GM12865 (cell line): Measurements from ENCODE around the gene NFATC1.

Experiments
- DNase-seq: peaks from one replicate; pipeline ENCODE4 v3.0.0; 2010; ENCODE audit warnings: low read depth
- H3K4me3 ChIP-seq: 2 replicates; pipeline ENCODE4 v1.5.1; 2011; ENCODE audit warnings: mild to moderate bottlenecking, low read depth, low read length, control low read depth
- TF ChIP-seq, protein P1 (sequence below): IDR thresholded peaks from 2 replicates; pipeline ENCODE4 v1.5.1; 2011; ENCODE audit warnings: low read length, control low read depth, low read depth, inconsistent platforms; ENCODE audit not compliant: insufficient read depth; ENCODE audit errors: missing control alignments

The NFATC1 gene

DNA sequence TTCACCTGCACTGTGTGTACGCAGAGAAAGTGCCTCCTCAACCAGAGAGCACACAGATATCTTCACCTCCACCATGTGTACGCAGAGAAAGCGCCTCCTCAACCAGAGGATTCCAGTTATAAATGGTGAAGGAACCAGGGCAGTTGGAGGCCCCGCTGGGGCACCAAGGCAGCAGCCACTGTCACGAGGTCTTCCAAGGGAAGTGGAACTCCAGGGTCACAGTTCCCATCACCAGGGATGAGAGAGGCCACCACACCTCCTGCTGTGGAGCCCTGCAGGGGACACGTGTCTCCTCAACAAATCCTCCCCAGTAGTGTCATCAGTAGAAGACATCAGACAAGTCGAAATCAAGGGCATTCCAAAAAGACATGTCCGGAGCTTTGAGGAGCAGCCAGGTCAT lies 28.2 kb upstream of the NFATC1 start:
- DNase-seq: no peak
- H3K4me3 ChIP-seq: no peak overlapping the region
- TF ChIP-seq, protein P1, sequence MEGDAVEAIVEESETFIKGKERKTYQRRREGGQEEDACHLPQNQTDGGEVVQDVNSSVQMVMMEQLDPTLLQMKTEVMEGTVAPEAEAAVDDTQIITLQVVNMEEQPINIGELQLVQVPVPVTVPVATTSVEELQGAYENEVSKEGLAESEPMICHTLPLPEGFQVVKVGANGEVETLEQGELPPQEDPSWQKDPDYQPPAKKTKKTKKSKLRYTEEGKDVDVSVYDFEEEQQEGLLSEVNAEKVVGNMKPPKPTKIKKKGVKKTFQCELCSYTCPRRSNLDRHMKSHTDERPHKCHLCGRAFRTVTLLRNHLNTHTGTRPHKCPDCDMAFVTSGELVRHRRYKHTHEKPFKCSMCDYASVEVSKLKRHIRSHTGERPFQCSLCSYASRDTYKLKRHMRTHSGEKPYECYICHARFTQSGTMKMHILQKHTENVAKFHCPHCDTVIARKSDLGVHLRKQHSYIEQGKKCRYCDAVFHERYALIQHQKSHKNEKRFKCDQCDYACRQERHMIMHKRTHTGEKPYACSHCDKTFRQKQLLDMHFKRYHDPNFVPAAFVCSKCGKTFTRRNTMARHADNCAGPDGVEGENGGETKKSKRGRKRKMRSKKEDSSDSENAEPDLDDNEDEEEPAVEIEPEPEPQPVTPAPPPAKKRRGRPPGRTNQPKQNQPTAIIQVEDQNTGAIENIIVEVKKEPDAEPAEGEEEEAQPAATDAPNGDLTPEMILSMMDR: no peak

DNA sequence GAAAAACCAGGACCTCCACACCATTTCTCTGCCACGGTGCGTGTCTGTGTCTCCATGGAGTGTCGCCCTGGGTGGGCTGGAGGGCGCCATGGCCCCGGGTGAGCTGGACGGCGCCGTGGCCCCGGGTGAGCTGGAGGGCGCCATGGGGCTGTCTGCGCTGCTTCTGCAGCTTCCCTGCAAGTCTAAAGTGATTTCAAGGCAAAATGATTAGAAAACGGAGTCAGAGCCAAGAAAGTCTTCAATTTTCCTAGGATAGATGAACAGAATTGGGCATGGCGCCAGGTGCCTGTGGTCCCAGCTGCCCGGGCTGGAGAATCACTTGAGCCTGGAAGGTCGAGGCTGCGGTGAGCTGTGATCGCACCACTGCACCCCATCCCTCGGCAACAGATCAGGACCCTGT lies 27.7 kb upstream of the NFATC1 start:
- no peak for DNase-seq
- no peak overlapping the region for H3K4me3 ChIP-seq
- TF ChIP-seq, protein P1: no peak

DNA sequence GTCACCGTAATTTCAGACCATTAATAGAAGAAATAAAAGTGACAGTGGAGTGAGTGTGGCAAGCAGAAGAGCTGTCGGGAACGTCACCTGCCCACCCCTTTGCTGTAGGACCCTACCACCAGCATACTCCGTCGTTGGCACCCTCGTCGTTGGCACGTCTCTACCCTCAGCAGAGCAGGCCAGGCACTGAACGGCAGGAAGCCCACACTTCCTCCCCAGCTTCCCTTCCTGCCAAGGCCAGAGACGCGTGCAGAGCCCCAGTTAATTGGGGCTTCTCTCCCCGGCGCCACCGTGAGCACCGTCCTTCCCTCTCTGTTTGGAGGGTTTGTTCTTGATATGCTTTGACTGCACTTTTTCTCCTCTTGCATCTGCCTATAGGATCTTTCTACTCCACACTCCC lies 27.0 kb upstream of the NFATC1 start:
- no peak for DNase-seq
- TF ChIP-seq, protein P1: no peak
- no peak overlapping the region for H3K4me3 ChIP-seq

DNA sequence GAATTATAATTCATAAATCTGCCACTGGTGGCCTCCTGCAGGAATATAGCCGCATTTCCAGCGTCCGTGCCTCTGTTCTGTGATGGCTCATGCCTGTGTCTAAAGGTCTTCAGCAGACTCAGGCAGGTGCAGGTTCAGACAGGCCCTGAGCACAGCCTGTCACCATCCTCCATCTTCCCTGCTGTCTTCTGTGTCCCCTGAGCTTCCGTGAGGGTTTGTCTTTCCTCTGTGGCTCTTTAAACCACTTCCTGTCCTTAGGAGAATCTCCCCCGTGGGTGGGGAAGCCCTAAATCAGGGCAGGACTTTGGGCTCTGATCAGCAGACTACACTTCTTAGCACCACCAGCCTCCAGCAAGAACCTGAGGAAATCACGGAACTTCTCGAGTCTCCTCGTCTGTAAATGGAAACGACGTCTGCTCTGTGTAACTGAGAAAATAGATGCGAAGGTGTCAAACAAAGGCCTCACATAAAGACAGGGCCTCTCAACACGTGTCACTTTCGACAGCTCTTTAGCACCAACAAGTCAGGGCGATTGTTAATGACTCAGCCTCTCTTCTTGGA lies 24.1 kb upstream of the NFATC1 start:
- H3K4me3 ChIP-seq: no peak overlapping the region
- TF ChIP-seq, protein P1: no peak
- DNase-seq: peak; percentile 36

DNA sequence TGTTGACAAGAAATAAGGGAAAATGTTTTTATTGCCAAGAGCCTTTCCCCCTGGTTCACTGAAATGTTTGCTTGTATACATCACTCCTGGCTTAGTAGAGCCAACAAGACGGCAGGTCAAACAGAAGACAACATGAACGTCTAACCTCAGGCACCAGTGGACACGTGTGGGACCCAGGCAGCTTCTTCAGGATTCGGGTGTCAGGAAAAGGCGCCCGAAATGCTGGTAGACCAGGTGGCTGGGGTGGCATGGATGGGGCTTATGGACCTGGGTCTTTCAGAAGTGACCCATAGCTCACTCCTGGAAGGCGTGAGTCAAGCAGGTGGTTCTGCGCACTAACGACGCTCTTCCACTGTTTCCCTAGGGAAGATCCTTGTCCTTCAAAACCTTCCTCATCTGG lies 23.3 kb upstream of the NFATC1 start:
- TF ChIP-seq, protein P1: no peak
- no peak overlapping the region for H3K4me3 ChIP-seq
- no peak for DNase-seq

DNA sequence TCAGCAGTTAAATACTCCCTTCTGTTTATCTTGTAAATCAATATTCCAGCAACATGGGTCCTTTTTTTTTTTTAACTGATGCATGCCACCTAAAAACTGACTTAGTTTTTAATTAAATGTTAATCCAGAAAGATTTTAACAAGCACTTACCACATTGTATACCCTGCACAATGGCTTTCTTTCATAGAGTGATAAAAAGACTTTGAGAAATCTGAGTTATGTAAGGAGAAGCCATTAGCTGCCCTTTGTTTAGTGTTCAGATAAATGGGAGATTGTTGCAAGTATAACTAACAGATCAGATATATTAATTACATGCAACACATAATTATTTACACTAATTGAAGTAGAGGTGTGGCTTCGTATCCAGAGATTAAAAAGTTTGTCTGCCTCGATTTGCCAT lies 22.7 kb upstream of the NFATC1 start:
- TF ChIP-seq, protein P1: no peak
- no peak for DNase-seq
- H3K4me3 ChIP-seq: no peak overlapping the region

DNA sequence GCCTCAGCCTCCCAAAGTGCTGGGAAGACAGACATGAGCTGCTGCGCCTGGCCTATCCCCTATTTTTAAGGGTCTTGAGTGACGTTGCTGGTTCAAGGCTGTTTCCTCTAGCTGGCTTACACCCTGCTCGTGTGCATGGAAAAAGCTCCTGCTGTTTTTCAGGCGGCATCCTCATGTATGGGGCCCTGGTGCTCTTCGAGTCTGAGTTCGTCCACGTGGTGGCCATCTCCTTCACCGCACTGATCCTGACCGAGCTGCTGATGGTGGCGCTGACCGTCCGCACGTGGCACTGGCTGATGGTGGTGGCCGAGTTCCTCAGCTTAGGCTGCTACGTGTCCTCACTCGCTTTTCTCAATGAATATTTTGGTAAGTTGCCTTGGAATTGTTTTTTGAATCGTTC lies 22.0 kb upstream of the NFATC1 start:
- DNase-seq: no peak
- TF ChIP-seq, protein P1: no peak
- H3K4me3 ChIP-seq: no peak overlapping the region
